ENCODE measurements around the gene GNG10.

GNG10 gene

DNA sequence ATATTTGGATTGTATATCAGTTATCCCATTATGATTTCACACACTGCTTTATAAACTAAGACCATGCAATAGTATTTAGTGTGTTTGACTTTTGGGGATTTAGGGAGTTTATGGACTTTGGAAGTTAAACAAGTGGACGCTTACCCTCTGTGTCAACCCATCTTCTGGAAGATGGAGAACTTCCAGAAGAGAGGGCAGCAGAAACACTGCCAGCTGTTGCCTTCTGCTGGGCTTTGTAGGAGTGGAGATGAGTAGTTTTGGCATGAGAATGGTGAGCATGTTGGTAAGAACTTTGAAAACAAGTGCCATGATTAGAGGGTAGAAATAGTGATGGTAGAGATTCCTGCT lies 28.0 kb upstream of the GNG10 start:
- H3K4me3 ChIP-seq (ENCODE audit: low read depth, low read length): peak overlapping the region; percentile 4; the same call in 1 of the 2 replicates
- TF ChIP-seq, protein P1, sequence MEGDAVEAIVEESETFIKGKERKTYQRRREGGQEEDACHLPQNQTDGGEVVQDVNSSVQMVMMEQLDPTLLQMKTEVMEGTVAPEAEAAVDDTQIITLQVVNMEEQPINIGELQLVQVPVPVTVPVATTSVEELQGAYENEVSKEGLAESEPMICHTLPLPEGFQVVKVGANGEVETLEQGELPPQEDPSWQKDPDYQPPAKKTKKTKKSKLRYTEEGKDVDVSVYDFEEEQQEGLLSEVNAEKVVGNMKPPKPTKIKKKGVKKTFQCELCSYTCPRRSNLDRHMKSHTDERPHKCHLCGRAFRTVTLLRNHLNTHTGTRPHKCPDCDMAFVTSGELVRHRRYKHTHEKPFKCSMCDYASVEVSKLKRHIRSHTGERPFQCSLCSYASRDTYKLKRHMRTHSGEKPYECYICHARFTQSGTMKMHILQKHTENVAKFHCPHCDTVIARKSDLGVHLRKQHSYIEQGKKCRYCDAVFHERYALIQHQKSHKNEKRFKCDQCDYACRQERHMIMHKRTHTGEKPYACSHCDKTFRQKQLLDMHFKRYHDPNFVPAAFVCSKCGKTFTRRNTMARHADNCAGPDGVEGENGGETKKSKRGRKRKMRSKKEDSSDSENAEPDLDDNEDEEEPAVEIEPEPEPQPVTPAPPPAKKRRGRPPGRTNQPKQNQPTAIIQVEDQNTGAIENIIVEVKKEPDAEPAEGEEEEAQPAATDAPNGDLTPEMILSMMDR (IDR thresholded peaks at IDR 0.05; ENCODE audit: low read depth, low read length, missing control alignments): no peak
- no peak for DNase-seq (ENCODE audit: low read depth)

DNA sequence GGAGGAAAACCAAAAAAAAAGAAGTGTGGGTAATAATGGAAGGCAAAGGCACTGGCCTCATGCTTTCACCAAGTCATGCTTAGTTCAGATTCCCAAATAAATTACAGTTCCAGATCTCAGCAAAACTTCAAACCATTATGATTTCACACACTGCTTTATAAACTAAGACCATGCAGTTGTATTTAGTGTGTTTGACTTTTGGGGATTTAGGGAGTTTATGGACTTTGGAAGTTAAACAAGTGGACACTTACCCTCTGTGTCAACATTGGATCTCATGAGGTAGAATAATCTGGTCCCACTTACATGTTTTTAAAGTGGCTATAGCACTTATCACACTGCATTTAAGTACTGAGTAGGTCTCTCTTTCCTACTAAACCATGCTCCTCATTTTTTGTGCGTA lies 26.5 kb upstream of the GNG10 start:
- no peak overlapping the region for H3K4me3 ChIP-seq (ENCODE audit: low read depth, low read length)
- TF ChIP-seq, protein P1 (IDR thresholded peaks at IDR 0.05; ENCODE audit: low read depth, low read length, missing control alignments): no peak
- DNase-seq (ENCODE audit: low read depth): no peak

DNA sequence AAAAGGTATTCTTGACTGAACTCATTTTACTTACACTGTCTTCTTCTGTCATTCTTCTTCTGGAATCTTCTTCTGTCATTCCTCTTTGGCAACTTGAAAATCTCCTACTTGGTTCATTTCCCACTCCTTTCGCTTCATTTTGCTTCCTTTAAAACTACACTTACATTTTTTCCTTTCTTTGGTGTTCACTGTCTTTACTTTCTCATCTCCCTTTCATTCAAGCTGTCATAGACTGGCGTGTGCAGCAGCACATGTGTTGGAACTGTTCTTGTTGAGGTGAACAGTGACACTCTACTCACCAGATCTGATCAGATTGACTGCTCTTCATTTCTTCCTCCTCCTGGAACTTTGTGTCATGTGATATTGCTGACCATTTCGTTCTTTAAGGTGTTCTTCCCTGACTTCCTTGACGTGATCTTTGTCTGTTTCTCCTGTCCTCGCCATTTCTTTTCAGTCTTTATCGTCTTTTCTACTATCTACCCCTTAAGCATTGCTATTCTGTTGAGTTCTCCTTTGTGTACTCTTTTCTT lies 23.9 kb upstream of the GNG10 start:
- no peak for DNase-seq (ENCODE audit: low read depth)
- no peak overlapping the region for H3K4me3 ChIP-seq (ENCODE audit: low read depth, low read length)
- TF ChIP-seq, protein P1 (IDR thresholded peaks at IDR 0.05; ENCODE audit: low read depth, low read length, missing control alignments): no peak

DNA sequence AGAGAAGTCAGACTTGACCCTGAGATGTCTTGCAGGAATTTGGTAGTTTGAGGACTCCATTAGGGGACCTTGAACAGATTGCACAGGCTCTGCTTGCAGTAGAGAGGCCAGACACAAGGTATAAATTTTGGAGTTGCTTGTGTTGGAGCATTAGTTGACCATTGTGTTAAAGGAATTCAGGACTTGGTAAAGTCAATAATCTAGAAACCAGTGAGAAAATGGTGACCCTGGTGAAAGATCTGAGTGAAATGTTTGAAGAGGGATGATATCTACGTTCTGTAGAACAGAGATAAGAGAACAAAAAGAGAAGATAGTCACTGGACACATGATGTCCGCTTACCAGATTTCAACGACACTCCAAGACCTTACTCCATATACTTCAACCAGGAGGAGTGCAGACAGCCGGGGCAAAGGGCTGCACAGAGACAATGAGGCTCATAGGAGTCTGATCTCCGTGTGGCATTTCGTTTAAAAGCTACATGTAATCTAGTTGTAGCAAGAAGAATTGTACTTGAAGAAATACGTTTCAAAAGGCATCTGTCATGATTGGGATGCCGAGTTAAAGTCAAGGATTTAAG lies 17.1 kb upstream of the GNG10 start:
- H3K4me3 ChIP-seq (ENCODE audit: low read depth, low read length): no peak overlapping the region
- TF ChIP-seq, protein P1 (IDR thresholded peaks at IDR 0.05; ENCODE audit: low read depth, low read length, missing control alignments): no peak
- no peak for DNase-seq (ENCODE audit: low read depth)

DNA sequence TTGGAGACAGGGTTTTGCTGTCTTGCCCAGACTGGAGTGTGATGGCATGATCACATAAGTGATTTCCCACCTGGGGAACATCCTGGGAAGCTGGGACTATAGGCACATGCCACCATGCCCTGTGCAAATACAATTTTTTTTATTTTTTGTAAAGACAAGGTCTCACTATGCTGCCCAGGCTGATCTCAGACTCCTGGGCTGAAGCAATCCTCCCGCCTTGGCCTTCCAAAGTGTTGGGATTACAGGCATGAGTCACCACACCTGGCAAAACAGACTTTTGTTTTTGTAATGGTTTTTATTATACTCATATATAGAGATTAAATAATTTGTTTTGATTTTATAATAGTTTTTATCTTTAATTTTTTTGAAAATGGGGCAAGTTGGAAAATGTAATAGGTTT lies 15.6 kb upstream of the GNG10 start:
- TF ChIP-seq, protein P1 (IDR thresholded peaks at IDR 0.05; ENCODE audit: low read depth, low read length, missing control alignments): no peak
- no peak overlapping the region for H3K4me3 ChIP-seq (ENCODE audit: low read depth, low read length)
- no peak for DNase-seq (ENCODE audit: low read depth)

DNA sequence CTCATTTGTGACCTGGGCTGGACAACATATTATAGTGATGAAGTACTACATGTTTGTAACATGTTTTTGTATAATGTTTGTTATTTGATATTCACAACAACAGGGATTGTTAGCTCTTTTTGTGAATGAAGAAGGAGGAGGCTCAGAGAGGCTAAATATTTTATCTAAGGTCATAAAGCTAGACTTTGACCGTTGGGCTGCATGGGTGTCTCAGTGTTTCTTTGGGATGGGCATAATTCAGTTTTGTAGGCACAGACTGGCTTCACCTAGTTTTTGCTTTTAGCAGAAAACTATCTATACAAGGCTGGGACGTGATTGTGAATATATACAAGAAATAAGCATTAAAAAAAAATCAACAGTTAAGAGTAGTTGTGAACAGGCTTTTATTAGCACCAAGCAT lies 15.0 kb upstream of the GNG10 start:
- TF ChIP-seq, protein P1 (IDR thresholded peaks at IDR 0.05; ENCODE audit: low read depth, low read length, missing control alignments): no peak
- DNase-seq (ENCODE audit: low read depth): no peak

DNA sequence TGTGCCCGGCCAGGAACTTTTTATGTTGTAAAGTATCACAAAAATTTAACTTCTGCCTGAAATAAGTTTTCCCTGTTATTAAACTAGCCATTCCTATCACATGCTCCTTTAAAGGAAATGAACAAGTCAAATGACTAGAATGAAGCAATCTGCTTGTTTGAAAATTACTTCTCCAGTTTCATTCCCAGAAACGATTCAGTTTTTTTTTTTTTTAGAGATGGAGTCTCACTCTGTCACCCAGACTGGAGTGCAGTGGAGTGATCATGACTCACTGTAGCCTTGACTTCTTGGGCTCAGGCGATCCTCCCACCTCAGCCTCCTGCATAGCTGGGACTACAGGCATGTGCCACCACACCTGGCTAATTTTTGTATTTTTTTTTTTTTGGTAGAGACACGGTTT lies 13.3 kb upstream of the GNG10 start:
- DNase-seq (ENCODE audit: low read depth): no peak
- TF ChIP-seq, protein P1 (IDR thresholded peaks at IDR 0.05; ENCODE audit: low read depth, low read length, missing control alignments): no peak
- H3K4me3 ChIP-seq (ENCODE audit: low read depth, low read length): no peak overlapping the region

More for the DNA sequence above, 15.0 kb upstream of the GNG10 start:
- no peak overlapping the region for H3K4me3 ChIP-seq (ENCODE audit: low read depth, low read length)
